ENCODE measurements around the gene PINLYP.

Gene PINLYP

GRCh38 chr19:43623889-43624670, 48.5 kb downstream of the PINLYP start:
- DNase-seq (ENCODE audit: insufficient read length, low spot score) (no peak), FAIRE-seq (no peak)

- DNase-seq (ENCODE audit: insufficient read length, low spot score) (peak; percentile 59), FAIRE-seq (no peak)
Measured at GRCh38 chr19:43624933-43625332, 49.3 kb downstream of the PINLYP start.

- DNase-seq (ENCODE audit: insufficient read length, low spot score) (no peak), FAIRE-seq (no peak)
Measured at GRCh38 chr19:43625918-43626579, 50.4 kb downstream of the PINLYP start.

- DNase-seq (ENCODE audit: insufficient read length, low spot score) (no peak), FAIRE-seq (no peak)
Measured at GRCh38 chr19:43626838-43627237, 51.2 kb downstream of the PINLYP start.

- no peak for DNase-seq (ENCODE audit: insufficient read length, low spot score)
- no peak for FAIRE-seq
Measured at GRCh38 chr19:43628646-43629326, 53.2 kb downstream of the PINLYP start.

GRCh38 chr19:43631491-43631890, 55.9 kb downstream of the PINLYP start:
- DNase-seq (ENCODE audit: insufficient read length, low spot score): no peak
- no peak for FAIRE-seq
